HUES48 (cell line): ENCODE results near the gene PKD2.
"Not testable (repeated sequence)": the region's sequence is repeated elsewhere in the genome, so short reads cannot be mapped to it uniquely, and the experiment has no call there.

Source experiments
- H3K27ac ChIP-seq: one replicate; pipeline ENCODE4 v1.7.0; 2013; ENCODE audit warnings: low read depth, low read length, inconsistent platforms
- H3K27me3 ChIP-seq: 2 replicates; pipeline ENCODE4 v1.6.1; 2013; ENCODE audit warnings: mild to moderate bottlenecking, low read length; ENCODE audit not compliant: control insufficient read depth, insufficient read depth
- H3K36me3 ChIP-seq: 2 replicates; pipeline ENCODE4 v1.6.1; 2013; ENCODE audit warnings: low read length; ENCODE audit not compliant: control insufficient read depth, insufficient read depth
- H3K4me1 ChIP-seq: 2 replicates; pipeline ENCODE4 v1.6.1; 2013; ENCODE audit warnings: mild to moderate bottlenecking, low read length; ENCODE audit not compliant: control insufficient read depth, insufficient read depth
- H3K4me3 ChIP-seq: 2 replicates; pipeline ENCODE4 v1.5.1; 2013; ENCODE audit warnings: mild to moderate bottlenecking, low read depth, low read length
- H3K9ac ChIP-seq: 2 replicates; pipeline ENCODE4 v1.6.1; 2013; ENCODE audit warnings: mild to moderate bottlenecking, low read depth, low read length, moderate library complexity
- H3K9me3 ChIP-seq: 2 replicates; pipeline ENCODE4 v1.6.1; 2013; ENCODE audit warnings: low read length; ENCODE audit not compliant: control insufficient read depth, insufficient read depth

PKD2 gene

GRCh38 chr4:88109123-88109881 is 101.9 kb downstream of the PKD2 start:
- no peak overlapping the region for H3K27ac ChIP-seq
- no peak overlapping the region for H3K4me3 ChIP-seq
- H3K9ac ChIP-seq = no peak overlapping the region
- no peaks in the 10 kb centered on the region for H3K4me1 ChIP-seq
- H3K9me3 ChIP-seq = no peaks in the 10 kb centered on the region
- no peaks in the 10 kb centered on the region for H3K27me3 ChIP-seq
- no peaks in the 10 kb centered on the region for H3K36me3 ChIP-seq

- Histone ChIP-seq H3K27ac (no peak overlapping the region), H3K4me3 (no peak overlapping the region), H3K9me3 (no peaks in the 10 kb centered on the region), H3K9ac (no peak overlapping the region), H3K4me1 (no peaks in the 10 kb centered on the region), H3K27me3 (no peaks in the 10 kb centered on the region), H3K36me3 (no peaks in the 10 kb centered on the region)
Observed at GRCh38 chr4:88110826-88111225, 103.4 kb downstream of the PKD2 start.

GRCh38 chr4:88112856-88113255 is 105.4 kb downstream of the PKD2 start:
- Histone ChIP-seq H3K9me3 (no peaks in the 10 kb centered on the region), H3K27me3 (no peaks in the 10 kb centered on the region), H3K4me1 (no peaks in the 10 kb centered on the region), H3K36me3 (no peaks in the 10 kb centered on the region), H3K27ac (no peak overlapping the region), H3K9ac (no peak overlapping the region), H3K4me3 (no peak overlapping the region)

- peaks cover 18% of the 10 kb centered on the region for H3K9me3 ChIP-seq
- no peak overlapping the region for H3K4me3 ChIP-seq
- H3K36me3 ChIP-seq = no peaks in the 10 kb centered on the region
- H3K9ac ChIP-seq = no peak overlapping the region
- H3K27ac ChIP-seq = no peak overlapping the region
- no peaks in the 10 kb centered on the region for H3K4me1 ChIP-seq
- H3K27me3 ChIP-seq = no peaks in the 10 kb centered on the region
Observed at GRCh38 chr4:88115587-88115986, 108.2 kb downstream of the PKD2 start.

GRCh38 chr4:88119943-88120342 is 112.5 kb downstream of the PKD2 start:
- H3K9ac ChIP-seq = no peak overlapping the region
- 0 out of 2 replicates have a peak, but pooled peaks cover 6% of the 10 kb centered on the region for H3K36me3 ChIP-seq
- no peak overlapping the region for H3K27ac ChIP-seq
- H3K27me3 ChIP-seq = no peaks in the 10 kb centered on the region
- H3K9me3 ChIP-seq = peaks cover 29% of the 10 kb centered on the region
- H3K4me3 ChIP-seq = no peak overlapping the region
- H3K4me1 ChIP-seq = peaks cover 7% of the 10 kb centered on the region

GRCh38 chr4:88122260-88122659 is 114.8 kb downstream of the PKD2 start:
- not testable (repeated sequence) for H3K36me3 ChIP-seq, H3K4me1 ChIP-seq, H3K4me3 ChIP-seq, H3K27me3 ChIP-seq, H3K9ac ChIP-seq, H3K27ac ChIP-seq
- peaks cover 29% of the 10 kb centered on the region for H3K9me3 ChIP-seq
